ENCODE data around the gene NR1H4.
"Not testable (repeated sequence)": the region's sequence is repeated elsewhere in the genome, so short reads cannot be mapped to it uniquely, and the experiment has no call there.

The NR1H4 gene

DNA sequence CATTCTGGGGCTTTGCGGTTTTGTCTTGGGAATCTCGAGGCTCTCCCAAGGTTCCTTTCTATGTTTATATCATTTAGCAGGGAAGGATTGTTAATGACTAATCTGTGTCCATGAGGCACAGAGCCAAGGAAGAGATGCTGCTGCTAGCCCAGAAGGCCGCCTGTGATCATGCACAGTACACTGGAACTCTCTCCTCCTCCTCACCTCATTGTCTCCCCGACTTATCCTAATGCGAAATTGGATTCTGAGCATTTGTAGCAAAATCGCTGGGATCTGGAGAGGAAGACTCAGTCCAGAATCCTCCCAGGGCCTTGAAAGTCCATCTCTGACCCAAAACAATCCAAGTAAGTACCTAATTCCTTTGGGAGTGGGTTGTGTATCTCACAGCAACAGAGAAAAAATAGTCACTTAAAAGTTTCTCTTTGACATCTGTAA lies at the start of gene NR1H4:
TSS of gene NR1H4 (plus strand) at position 151 of the 435 bp plus-strand sequence. CDS start 19,458 bp downstream, outside the sequence.
- no peak for DNase-seq (ENCODE audit: low spot score in 2 of 2)
- Mint-ChIP-seq H3K4me1 (no peaks in the 10 kb centered on the region), H3K4me3 (no peak within 1 kb of the TSS), H3K36me3 (no peaks in the 10 kb centered on the region), H3K9me3 (no peaks in the 10 kb centered on the region), H3K27ac (no peak within 1 kb of the TSS)
- no peak for ATAC-seq

DNA sequence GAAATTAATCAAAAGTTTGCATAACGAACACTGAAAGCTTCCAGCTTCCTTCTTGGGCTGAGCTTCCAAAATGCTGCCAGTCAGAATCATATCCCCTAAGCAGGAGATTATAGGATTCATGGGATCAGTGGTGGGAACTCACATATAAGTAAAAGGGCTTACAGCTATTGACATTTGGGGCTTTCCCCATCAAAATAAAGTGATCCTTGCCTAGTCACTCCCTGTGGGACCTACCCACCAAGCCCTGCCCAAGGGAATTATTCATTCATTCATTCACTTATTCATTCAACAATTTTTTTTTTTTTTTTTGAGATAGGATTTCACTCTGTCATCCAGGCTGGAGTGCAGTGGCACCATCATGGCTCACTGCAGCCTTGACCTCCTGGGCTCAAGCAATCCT lies 47.5 kb upstream of the NR1H4 start:
- Mint-ChIP-seq H3K36me3 (no peaks in the 10 kb centered on the region), H3K9me3 (peaks cover 8% of the 10 kb centered on the region), H3K4me1 (no peaks in the 10 kb centered on the region), H3K27ac (no peak overlapping the region), H3K4me3 (no peak overlapping the region)
- no peak for ATAC-seq
- no peak for DNase-seq (ENCODE audit: low spot score in 2 of 2)

DNA sequence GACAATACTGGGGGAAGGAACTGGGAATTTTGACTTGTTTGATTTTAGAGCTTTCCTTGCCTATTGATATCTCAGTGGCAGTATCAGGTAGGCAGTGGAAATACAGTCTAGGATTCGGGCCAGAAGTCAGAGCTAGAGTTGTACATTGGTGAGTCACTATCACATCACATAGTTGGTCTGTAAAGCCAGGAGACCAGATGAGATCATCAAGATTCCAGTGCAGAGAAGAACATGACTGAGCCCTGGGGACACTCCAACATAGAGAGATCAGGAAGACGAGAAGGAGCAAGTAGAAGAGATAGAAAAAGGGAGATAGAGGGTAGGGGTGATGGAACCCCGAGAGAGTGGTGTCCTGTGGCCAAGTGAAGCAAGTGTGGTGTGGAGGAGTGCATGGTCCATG lies 46.6 kb upstream of the NR1H4 start:
- Mint-ChIP-seq H3K4me3 (no peak overlapping the region), H3K27ac (no peak overlapping the region), H3K36me3 (no peaks in the 10 kb centered on the region), H3K9me3 (peaks cover 8% of the 10 kb centered on the region), H3K4me1 (no peaks in the 10 kb centered on the region)
- ATAC-seq = peak; percentile 34
- DNase-seq (ENCODE audit: low spot score in 2 of 2) = no peak

DNA sequence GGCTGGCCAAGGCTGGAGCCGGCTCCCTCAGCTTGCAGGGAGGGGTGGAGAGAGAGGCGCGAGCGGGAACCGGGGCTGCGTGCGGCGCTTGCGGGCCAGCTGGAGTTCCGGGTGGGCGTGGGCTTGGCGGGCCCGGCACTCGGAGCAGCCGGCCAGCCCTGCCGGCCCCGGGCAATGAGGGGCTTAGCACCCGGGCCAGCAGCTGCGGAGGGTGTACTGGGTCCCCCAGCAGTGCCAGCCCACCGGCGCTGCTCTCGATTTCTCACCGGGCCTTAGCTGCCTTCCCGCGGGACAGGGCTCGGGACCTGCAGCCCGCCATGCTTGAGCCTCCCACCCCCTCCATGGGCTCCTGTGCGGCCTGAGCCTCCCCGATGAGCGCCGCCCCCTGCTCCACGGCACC lies 43.4 kb upstream of the NR1H4 start:
- ATAC-seq, H3K4me3 Mint-ChIP-seq: not testable (repeated sequence)

DNA sequence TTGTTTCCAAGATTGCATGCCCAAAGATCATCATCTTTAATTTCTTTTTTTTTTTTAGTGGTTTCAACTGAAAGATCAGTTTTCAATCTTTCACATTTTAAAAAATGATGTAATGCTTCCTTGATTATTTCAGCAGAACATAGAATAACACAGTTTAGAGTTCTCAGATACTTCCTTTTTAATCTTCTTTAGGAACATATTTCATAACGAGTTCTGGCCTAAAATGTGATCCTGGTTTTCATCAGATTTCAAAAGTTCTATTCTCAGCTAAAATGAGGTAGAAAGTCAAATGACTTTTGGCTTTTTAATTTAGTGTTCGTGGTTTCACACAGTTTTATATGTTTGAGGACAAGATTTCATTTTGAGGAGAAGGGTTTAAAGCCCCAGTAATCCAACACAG lies 40.0 kb upstream of the NR1H4 start:
- Mint-ChIP-seq H3K9me3 (no peaks in the 10 kb centered on the region), H3K4me1 (no peaks in the 10 kb centered on the region), H3K36me3 (peaks cover 5% of the 10 kb centered on the region), H3K4me3 (no peak overlapping the region), H3K27ac (no peak overlapping the region)
- ATAC-seq = no peak
- DNase-seq (ENCODE audit: low spot score in 2 of 2) = no peak

More for the DNA sequence above, 43.4 kb upstream of the NR1H4 start:
- not testable (repeated sequence) for H3K36me3 Mint-ChIP-seq; H3K9me3 Mint-ChIP-seq; H3K27ac Mint-ChIP-seq; DNase-seq (ENCODE audit: low spot score in 2 of 2); H3K4me1 Mint-ChIP-seq

DNA sequence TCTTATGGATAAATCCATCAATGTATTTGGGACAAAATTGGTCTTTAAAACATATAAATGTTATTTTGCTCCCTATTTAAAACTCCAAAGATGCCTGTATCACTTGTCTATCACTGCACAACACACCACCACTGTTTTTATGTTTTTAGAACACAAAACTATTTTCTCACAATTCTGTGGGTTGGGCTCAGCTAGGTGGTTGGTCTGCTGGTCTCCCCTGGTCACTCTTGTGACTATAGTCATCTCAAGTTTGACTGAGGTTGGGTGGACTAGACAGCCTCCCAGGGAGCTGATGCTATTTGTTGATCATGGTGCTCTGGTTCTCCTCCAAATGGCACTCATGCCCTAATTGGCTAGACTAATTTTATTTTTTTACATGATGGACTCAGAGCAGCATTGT lies 39.5 kb upstream of the NR1H4 start:
- no peaks in the 10 kb centered on the region for H3K9me3 Mint-ChIP-seq
- H3K4me1 Mint-ChIP-seq = no peaks in the 10 kb centered on the region
- ATAC-seq = no peak
- no peak overlapping the region for H3K4me3 Mint-ChIP-seq
- DNase-seq (ENCODE audit: low spot score in 2 of 2) = no peak
- no peak overlapping the region for H3K27ac Mint-ChIP-seq
- H3K36me3 Mint-ChIP-seq = peaks cover 5% of the 10 kb centered on the region

DNA sequence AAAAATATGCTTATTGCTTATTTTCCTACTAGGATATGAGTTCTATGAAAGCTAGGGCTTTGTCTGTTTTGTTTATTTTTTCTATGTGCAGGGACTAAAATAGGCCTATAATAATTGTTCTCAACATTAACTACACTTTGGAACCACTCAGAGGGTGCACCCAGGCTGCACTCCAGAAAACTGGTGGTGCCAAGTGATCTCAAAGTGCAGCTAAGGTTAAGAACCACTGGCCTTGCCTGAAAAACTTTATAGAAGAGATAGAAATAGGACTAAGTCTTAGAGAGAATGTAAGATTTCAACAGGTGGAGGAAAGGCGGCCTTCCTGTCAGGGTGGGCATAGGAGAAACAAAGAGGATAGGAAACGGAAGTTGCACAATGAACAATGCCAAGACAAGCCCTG lies 37.7 kb upstream of the NR1H4 start:
- Mint-ChIP-seq H3K4me1 (no peaks in the 10 kb centered on the region), H3K36me3 (peaks cover 5% of the 10 kb centered on the region), H3K9me3 (no peaks in the 10 kb centered on the region), H3K27ac (no peak overlapping the region), H3K4me3 (no peak overlapping the region)
- ATAC-seq = no peak
- no peak for DNase-seq (ENCODE audit: low spot score in 2 of 2)

DNA sequence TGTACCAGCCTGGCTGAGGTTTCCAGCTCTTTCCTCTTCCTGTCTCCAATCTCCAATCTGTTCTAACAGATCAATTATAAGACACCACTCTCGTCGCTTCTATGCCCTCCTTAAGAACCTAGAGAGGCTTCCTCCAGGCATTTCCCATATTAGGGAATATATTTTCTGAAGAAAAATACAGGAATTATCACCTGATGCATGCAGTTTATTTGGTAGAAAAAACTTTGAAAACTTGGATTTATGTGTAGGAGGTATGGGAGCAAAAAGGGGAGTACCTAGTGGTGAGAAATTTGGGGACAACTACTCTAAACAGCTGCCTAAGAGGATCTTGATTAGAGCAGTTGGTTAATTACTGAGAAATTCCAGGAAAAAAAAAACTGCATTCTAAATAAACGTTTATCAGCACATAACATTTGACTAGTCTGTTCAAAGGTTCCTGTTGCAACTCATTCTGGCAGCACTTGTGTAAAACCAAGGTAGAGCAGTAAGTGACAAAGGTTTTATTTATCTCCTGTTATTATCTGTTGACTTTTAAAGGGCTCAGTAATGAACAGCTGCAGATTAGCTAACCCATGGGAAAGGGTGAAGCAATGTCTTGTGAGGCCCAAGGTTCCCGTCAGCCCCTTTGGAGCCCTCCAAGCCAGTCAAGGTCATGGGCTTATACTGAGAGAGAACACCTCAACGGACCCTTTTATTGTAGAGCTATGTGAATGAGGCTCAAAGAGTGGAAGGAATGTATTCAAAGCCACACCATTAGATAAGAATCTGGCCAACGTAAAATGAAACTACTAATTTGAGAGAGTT lies 36.4 kb upstream of the NR1H4 start:
- Mint-ChIP-seq H3K4me1 (no peaks in the 10 kb centered on the region), H3K27ac (no peak overlapping the region), H3K9me3 (no peaks in the 10 kb centered on the region), H3K4me3 (no peak overlapping the region), H3K36me3 (peaks cover 5% of the 10 kb centered on the region)
- DNase-seq (ENCODE audit: low spot score in 2 of 2) (no peak), ATAC-seq (no peak)

DNA sequence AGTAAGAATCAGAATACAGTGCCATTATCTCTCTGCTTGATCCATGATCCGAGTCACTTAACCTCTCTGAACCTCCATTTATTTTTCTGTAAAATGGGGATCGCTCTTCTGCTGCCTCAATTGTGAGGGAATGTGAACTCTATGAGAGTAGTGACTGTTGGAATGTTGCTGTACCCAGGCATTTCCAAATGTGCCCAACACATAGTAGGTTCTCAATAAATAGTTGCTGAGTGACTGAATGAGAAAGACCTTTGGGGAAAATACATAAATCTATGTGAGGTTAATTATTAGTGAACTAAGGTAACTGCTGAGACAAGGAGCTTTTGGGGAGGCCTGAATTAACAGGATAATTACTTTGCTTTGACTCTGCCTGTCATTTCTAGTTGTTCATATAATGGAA lies 33.9 kb upstream of the NR1H4 start:
- no peak overlapping the region for H3K27ac Mint-ChIP-seq
- H3K4me1 Mint-ChIP-seq = no peaks in the 10 kb centered on the region
- DNase-seq (ENCODE audit: low spot score in 2 of 2) (no peak), ATAC-seq (no peak)
- H3K9me3 Mint-ChIP-seq = no peaks in the 10 kb centered on the region
- H3K36me3 Mint-ChIP-seq = peaks cover 5% of the 10 kb centered on the region
- H3K4me3 Mint-ChIP-seq = no peak overlapping the region

DNA sequence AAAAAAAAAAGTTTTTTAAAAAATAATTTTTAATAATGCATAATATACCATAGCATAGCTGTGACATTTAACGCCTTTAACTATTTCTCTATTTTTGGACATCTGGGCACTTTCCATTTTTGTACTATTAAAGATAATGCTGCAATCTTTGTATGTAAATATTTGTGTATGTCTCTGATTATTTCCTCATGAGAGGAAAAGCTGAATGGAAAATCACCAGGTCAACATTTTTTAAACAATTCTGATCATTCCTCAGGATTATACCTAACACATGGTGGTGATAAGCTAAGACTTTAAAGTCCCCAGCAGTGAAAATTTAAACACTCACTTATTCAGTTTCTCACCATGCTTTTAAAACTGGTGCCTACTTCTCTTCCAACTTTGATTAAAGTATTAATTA lies 31.3 kb upstream of the NR1H4 start:
- ATAC-seq = no peak
- DNase-seq (ENCODE audit: low spot score in 2 of 2) = no peak
- H3K27ac Mint-ChIP-seq = no peak overlapping the region
- no peaks in the 10 kb centered on the region for H3K4me1 Mint-ChIP-seq
- H3K36me3 Mint-ChIP-seq = peaks cover 5% of the 10 kb centered on the region
- no peaks in the 10 kb centered on the region for H3K9me3 Mint-ChIP-seq
- H3K4me3 Mint-ChIP-seq = no peak overlapping the region

DNA sequence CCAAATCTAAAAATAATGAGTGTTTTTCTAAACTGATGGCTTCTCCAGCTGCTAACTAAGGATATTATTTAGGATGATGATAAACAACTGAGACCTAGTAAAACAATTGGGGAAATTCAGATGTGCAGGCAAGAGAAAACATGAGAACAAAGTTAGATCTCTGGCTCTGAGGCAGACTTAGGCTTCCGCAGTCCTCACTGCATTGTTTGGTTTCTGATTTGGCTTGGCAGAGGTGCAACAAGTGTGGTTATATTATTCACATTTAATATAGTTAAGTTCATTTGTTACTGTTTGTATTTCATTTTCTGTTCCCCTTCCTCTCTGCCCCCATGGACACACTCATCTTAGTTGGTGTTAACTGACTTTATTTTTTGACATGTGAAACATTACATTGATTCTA lies 30.2 kb upstream of the NR1H4 start:
- DNase-seq (ENCODE audit: low spot score in 2 of 2) (no peak), ATAC-seq (no peak)
- Mint-ChIP-seq H3K9me3 (no peaks in the 10 kb centered on the region), H3K27ac (no peak overlapping the region), H3K4me3 (no peak overlapping the region), H3K4me1 (no peaks in the 10 kb centered on the region), H3K36me3 (peaks cover 1% of the 10 kb centered on the region)

DNA sequence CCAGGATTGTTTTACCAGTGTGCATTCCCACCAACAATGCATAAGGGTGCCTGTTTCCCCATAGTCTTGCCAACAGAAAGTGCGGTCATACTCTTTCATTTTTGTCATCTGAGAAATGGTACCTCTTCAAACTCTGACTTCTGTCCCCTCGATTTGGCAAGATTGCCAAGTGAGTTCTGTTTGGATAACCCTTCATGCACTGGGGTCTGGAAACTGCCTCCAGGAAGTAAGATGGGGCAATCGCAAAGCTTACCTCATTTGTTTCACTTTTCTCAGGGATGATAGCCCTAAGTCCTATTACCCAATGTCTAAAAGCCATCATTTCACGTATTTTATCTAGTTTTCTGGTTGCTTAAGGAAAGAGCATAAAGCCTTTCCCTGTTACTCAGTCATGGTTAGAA lies 28.6 kb upstream of the NR1H4 start:
- Mint-ChIP-seq H3K36me3 (no peaks in the 10 kb centered on the region), H3K4me3 (no peak overlapping the region), H3K27ac (no peak overlapping the region), H3K9me3 (no peaks in the 10 kb centered on the region), H3K4me1 (no peaks in the 10 kb centered on the region)
- no peak for DNase-seq (ENCODE audit: low spot score in 2 of 2)
- no peak for ATAC-seq

DNA sequence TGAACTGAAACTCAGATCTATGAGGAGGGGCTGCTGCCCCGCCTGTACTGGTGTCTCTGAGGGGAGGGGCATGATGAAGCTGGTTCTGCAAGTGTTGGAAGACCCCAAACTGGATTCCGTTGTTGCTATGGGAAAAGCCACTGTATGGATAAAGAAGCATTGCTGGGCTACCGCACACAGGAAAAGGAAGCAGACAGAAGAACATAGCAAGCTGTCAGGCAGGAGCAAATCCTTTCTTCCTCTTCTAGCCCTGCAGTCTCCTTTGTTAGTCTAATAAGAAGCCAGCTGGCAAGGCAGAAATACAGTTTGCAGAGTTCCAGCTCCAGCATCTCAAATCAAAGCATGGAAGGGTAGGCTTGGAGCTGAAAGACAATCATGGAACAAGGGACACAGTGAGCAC lies 26.3 kb upstream of the NR1H4 start:
- Mint-ChIP-seq H3K4me1 (no peaks in the 10 kb centered on the region), H3K36me3 (no peaks in the 10 kb centered on the region), H3K27ac (no peak overlapping the region), H3K9me3 (no peaks in the 10 kb centered on the region), H3K4me3 (no peak overlapping the region)
- no peak for ATAC-seq
- DNase-seq (ENCODE audit: low spot score in 2 of 2) = no peak

DNA sequence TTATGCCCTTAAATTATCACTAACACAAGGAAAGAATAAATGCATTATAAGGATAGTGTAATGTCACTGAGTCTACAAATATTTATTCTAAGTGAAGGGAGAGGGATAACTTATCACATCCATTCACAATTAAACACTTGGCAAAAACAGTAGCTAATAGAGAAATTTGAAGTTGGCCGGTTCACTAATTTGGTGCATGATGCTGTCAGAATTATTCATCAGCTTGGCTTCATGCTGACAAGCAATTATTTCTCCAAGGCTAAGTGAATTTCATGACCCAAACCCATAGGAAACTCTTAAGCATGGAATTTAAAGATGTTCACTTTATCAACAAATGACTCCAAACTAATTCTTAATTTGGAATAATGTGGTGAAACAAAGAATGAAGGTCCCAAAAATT lies 25.0 kb upstream of the NR1H4 start:
- no peak for DNase-seq (ENCODE audit: low spot score in 2 of 2)
- Mint-ChIP-seq H3K36me3 (no peaks in the 10 kb centered on the region), H3K9me3 (no peaks in the 10 kb centered on the region), H3K4me1 (no peaks in the 10 kb centered on the region), H3K27ac (no peak overlapping the region), H3K4me3 (no peak overlapping the region)
- no peak for ATAC-seq

DNA sequence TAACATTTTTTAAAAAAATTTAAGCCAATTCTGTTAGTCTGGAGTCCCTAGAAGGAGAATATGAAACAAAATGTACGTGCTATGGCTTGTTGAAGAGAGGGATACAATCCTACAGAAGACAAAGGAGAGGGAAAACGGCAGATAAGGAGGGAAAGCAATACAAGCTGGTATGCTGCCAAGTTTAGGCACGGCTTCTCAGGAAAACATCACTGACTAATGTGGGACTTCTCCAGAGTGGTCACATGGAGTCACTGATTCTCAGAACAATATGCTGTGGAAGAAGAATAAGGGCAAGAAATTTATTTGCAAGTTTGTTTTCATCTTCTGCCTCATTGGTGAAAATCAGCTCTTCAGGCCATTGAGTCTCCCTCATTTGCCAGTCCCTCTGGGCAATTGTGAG lies 22.9 kb upstream of the NR1H4 start:
- no peak for ATAC-seq
- H3K27ac Mint-ChIP-seq = no peak overlapping the region
- H3K4me1 Mint-ChIP-seq = no peaks in the 10 kb centered on the region
- no peak overlapping the region for H3K4me3 Mint-ChIP-seq
- no peaks in the 10 kb centered on the region for H3K9me3 Mint-ChIP-seq
- no peaks in the 10 kb centered on the region for H3K36me3 Mint-ChIP-seq
- DNase-seq (ENCODE audit: low spot score in 2 of 2) = no peak

DNA sequence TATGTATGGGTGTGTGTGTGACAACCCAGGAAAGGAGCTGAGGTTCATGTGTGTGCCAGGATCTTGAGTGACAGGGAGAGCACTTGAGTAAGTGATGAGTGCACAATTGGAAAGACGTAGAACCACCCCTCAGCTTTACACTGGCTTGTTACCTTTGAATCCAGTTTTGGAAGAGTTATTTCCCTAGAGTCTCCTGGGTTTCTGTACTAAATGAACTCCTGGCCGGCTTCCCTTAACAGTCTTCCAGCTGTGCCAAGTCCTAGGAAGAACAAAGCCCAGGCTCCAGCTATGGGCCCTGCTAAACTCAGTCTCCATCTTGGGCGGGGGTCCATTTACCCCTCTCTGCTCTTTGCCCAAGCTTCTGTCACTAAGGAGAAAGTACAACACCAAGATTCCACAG lies 19.7 kb upstream of the NR1H4 start:
- Mint-ChIP-seq H3K4me1 (no peaks in the 10 kb centered on the region), H3K36me3 (no peaks in the 10 kb centered on the region), H3K27ac (no peak overlapping the region), H3K9me3 (no peaks in the 10 kb centered on the region), H3K4me3 (no peak overlapping the region)
- DNase-seq (ENCODE audit: low spot score in 2 of 2) = no peak
- no peak for ATAC-seq

DNA sequence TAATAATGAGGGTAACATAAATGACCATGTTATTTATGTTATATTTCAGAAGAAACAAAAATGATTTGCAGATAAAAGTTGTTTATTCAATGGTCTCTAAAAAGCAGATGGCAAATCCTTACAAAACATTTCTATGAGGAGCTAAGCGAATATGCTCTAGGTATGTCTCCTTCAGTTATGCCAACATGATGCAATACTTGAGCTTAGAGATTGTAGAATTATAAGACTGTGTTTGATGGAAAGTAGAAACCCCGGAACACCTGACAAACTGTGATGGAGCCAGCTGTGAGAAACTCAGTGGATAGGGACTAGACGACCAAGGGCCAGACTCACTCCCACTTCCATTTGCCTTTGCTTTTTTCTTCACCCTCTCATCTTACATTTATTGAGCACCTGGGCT lies 17.8 kb upstream of the NR1H4 start:
- ATAC-seq = no peak
- Mint-ChIP-seq H3K4me1 (no peaks in the 10 kb centered on the region), H3K27ac (no peak overlapping the region), H3K36me3 (no peaks in the 10 kb centered on the region), H3K4me3 (no peak overlapping the region), H3K9me3 (no peaks in the 10 kb centered on the region)
- no peak for DNase-seq (ENCODE audit: low spot score in 2 of 2)
